ENCODE data around the gene HSDL2. TPM values are rescaled to one million over a fixed set of nuclear protein-coding genes. Genes with fewer than 3 reads are reported as not detected.
A peak's percentile ranks its signal among the peaks of the same experiment; 100 is the strongest.
"Not testable (repeated sequence)": the region's sequence is repeated elsewhere in the genome, so short reads cannot be mapped to it uniquely, and the experiment has no call there.

HSDL2 gene
- total and polyA plus RNA-seq, 2 of the 4 experiments (the other 2 are of a cell fraction), result 17.7 to 65.8 TPM

- Histone ChIP-seq H2BK120ac (ENCODE audit: low read depth, low read length) (no peak overlapping the region), H2BK5ac (ENCODE audit: low read depth, low read length, poor library complexity, severe bottlenecking) (no peak overlapping the region), H3K14ac (replicated peaks; ENCODE audit: low read depth, low read length) (no peak overlapping the region), H3K4ac (ENCODE audit: low read depth, low read length) (no peak overlapping the region), H3K9me1 (ENCODE audit: insufficient read depth, low read length) (no peaks in the 10 kb centered on the region; the same call in 1 of the 2 replicates), H2BK15ac (ENCODE audit: low read depth, low read length) (no peak overlapping the region), H2AK5ac (ENCODE audit: low read depth, low read length) (no peak overlapping the region), H3K9ac (ENCODE audit: low read depth, low read length) (no peak overlapping the region), H3K18ac (ENCODE audit: low read depth, low read length) (no peak overlapping the region), H4K8ac (ENCODE audit: low read depth in 2 of 2, low read length in 2 of 2) (no peak overlapping the region), H2AK9ac (replicated peaks; ENCODE audit: low read depth, low read length, poor library complexity) (no peak overlapping the region), H4K20me1 (ENCODE audit: insufficient read depth, low read length) (no peaks in the 10 kb centered on the region), H3K79me1 (ENCODE audit: low read depth in 1 of 2, low read length in 2 of 2) (peaks cover 0 to 3% of the 10 kb centered on the region in 2 experiments; a peak in 1 of 4 replicates), H4K5ac (ENCODE audit: low read depth, low read length) (no peak overlapping the region), H3K23ac (ENCODE audit: low read depth, low read length) (no peak overlapping the region), H3K4me2 (ENCODE audit: low read depth, low read length) (peak overlapping the region; percentile 69; the same call in 1 of the 2 replicates), H3K9me3 (ENCODE audit: control insufficient read depth, insufficient read depth, low read length) (no peaks in the 10 kb centered on the region), H3K4me3 (ENCODE audit: insufficient read depth, low read depth, low read length) (no peak overlapping the region), H4K91ac (ENCODE audit: insufficient read depth, low read depth, low read length) (no peak overlapping the region), H2BK20ac (ENCODE audit: low read depth, low read length) (no peak overlapping the region), H2AFZ (replicated peaks; ENCODE audit: low read length, poor library complexity) (no peak overlapping the region), H3K36me3 (ENCODE audit: control insufficient read depth, insufficient read depth, low read length) (peaks cover 14% of the 10 kb centered on the region), H3K27me3 (ENCODE audit: control insufficient read depth, insufficient read depth, low read length) (no peaks in the 10 kb centered on the region), H3K27ac (ENCODE audit: insufficient read depth, low read length) (no peak overlapping the region), H3K56ac (ENCODE audit: extremely low read depth, insufficient read depth, low read length) (no peak overlapping the region), H3K4me1 (ENCODE audit: control insufficient read depth, insufficient read depth, low read length) (peaks cover 3% of the 10 kb centered on the region)
- ATAC-seq (ENCODE audit: low read depth), result peak; percentile 89
- TF ChIP-seq CEBPB (IDR thresholded peaks at IDR 0.05; ENCODE audit: low read depth, low read length) (peak; percentile 79), POLR2A (IDR thresholded peaks at IDR 0.05; ENCODE audit: low read depth, low read length) (no peak)
- ChIA-PET POLR2A (ENCODE audit: unreplicated experiment) (no interaction called here), CTCF (no interaction called here)
- intact Hi-C loops (cut with micrococcal nuclease) (no loop called here), in situ Hi-C loops (cut with MboI; ENCODE audit: low sequenced_read_pairs) (no loop called here), dilution Hi-C loops (cut with HindIII; ENCODE audit: low sequenced_read_pairs, unreplicated experiment) (no loop called here)
- BruUV-seq (replicated peaks), result no TSS peak
- peak; percentile 55 for DNase-seq
- WGBS, 2 experiments (ENCODE audit: extremely low coverage in 2 of 2, insufficient read length in 1 of 2), result no CpG with 5 or more reads among the region's 1 CpG
Measured at GRCh38 chr9:112411626-112412027, 31.7 kb downstream of the HSDL2 start.

- H2BK20ac ChIP-seq (ENCODE audit: low read depth, low read length); dilution Hi-C loops (cut with HindIII; ENCODE audit: low sequenced_read_pairs, unreplicated experiment); H4K5ac ChIP-seq (ENCODE audit: low read depth, low read length); H3K79me1 ChIP-seq (ENCODE audit: low read depth in 1 of 2, low read length in 2 of 2); H3K9ac ChIP-seq (ENCODE audit: low read depth, low read length); H4K91ac ChIP-seq (ENCODE audit: insufficient read depth, low read depth, low read length); BruUV-seq (replicated peaks); in situ Hi-C loops (cut with MboI; ENCODE audit: low sequenced_read_pairs); H4K20me1 ChIP-seq (ENCODE audit: insufficient read depth, low read length); H3K36me3 ChIP-seq (ENCODE audit: control insufficient read depth, insufficient read depth, low read length); H2AFZ ChIP-seq (replicated peaks; ENCODE audit: low read length, poor library complexity); POLR2A ChIA-PET (ENCODE audit: unreplicated experiment); H4K8ac ChIP-seq (ENCODE audit: low read depth in 2 of 2, low read length in 2 of 2); H2AK5ac ChIP-seq (ENCODE audit: low read depth, low read length); H3K4ac ChIP-seq (ENCODE audit: low read depth, low read length); H3K27ac ChIP-seq (ENCODE audit: insufficient read depth, low read length); H2BK120ac ChIP-seq (ENCODE audit: low read depth, low read length); H3K14ac ChIP-seq (replicated peaks; ENCODE audit: low read depth, low read length); H3K23ac ChIP-seq (ENCODE audit: low read depth, low read length); H3K9me1 ChIP-seq (ENCODE audit: insufficient read depth, low read length); H3K18ac ChIP-seq (ENCODE audit: low read depth, low read length); H3K4me1 ChIP-seq (ENCODE audit: control insufficient read depth, insufficient read depth, low read length); H3K56ac ChIP-seq (ENCODE audit: extremely low read depth, insufficient read depth, low read length); H3K9me3 ChIP-seq (ENCODE audit: control insufficient read depth, insufficient read depth, low read length); intact Hi-C loops (cut with micrococcal nuclease); H2AK9ac ChIP-seq (replicated peaks; ENCODE audit: low read depth, low read length, poor library complexity); DNase-seq; H3K4me2 ChIP-seq (ENCODE audit: low read depth, low read length); H2BK15ac ChIP-seq (ENCODE audit: low read depth, low read length); H3K4me3 ChIP-seq (ENCODE audit: insufficient read depth, low read depth, low read length); ATAC-seq (ENCODE audit: low read depth); H3K27me3 ChIP-seq (ENCODE audit: control insufficient read depth, insufficient read depth, low read length); H2BK5ac ChIP-seq (ENCODE audit: low read depth, low read length, poor library complexity, severe bottlenecking): not testable (repeated sequence)
- CTCF ChIA-PET, result interaction anchor here (0.6 kb wide), 1 partner anchor 34 kb away, joined by 3 read pairs; the partner anchor contains the start of gene HSDL2
- WGBS, 2 experiments (ENCODE audit: extremely low coverage in 2 of 2, insufficient read length in 1 of 2), result 82% methylated on average over 7 of the region's 9 CpGs; no CpG with 5 or more reads in 1 of the 2 experiments
Measured at GRCh38 chr9:112413728-112414127, 33.8 kb downstream of the HSDL2 start.
